NCI-H774 (cell line): Measurements from ENCODE around the gene GTPBP3.

ENCODE experiments used
- DNase-seq: peaks from one replicate; lab custom pipeline; 2025; lab: John Stamatoyannopoulos, UW

Gene GTPBP3

DNA sequence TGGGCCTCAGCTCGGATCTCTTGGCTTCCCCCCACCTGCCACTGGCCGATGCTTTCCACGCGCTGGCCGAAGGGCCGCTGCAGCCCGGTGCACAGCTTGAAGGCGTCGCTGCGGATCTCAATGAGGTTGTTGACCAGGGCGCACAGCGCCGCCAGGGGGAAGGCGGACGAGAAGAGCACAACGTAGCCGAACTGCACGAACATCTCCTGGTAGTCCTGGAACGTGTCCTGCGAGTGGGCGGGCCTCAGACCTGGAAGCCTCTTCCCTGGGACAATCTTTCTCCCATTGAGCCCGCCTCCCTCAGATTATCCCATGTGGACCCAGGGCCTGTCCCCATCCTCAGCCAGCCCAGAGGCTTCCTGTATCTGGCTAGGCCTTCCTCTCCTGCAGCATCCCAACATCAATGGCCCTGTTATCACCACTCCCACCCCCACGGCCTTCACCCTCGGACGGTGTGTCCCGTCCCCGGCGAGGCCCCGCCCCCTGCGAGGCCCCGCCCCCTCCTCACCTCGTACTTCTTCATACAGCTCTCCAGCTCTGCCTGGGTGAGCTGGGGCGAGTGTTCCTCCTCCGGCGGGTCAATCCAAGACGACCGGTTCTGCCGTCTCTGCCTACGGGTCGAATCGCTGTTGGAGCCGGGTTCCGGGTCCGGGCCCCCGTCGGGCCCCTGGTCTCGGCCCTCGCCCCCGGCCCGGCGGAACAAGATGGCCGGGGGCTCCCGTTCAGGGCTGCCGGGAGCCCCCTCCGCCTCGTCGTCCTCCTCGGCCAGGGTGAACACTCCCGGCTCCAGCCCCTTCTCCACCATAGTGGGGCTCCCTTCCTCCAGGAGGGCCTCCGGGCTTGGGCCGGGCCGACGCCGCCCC is 9.5 kb upstream of the GTPBP3 start:
- DNase-seq, result peak; percentile 50

DNA sequence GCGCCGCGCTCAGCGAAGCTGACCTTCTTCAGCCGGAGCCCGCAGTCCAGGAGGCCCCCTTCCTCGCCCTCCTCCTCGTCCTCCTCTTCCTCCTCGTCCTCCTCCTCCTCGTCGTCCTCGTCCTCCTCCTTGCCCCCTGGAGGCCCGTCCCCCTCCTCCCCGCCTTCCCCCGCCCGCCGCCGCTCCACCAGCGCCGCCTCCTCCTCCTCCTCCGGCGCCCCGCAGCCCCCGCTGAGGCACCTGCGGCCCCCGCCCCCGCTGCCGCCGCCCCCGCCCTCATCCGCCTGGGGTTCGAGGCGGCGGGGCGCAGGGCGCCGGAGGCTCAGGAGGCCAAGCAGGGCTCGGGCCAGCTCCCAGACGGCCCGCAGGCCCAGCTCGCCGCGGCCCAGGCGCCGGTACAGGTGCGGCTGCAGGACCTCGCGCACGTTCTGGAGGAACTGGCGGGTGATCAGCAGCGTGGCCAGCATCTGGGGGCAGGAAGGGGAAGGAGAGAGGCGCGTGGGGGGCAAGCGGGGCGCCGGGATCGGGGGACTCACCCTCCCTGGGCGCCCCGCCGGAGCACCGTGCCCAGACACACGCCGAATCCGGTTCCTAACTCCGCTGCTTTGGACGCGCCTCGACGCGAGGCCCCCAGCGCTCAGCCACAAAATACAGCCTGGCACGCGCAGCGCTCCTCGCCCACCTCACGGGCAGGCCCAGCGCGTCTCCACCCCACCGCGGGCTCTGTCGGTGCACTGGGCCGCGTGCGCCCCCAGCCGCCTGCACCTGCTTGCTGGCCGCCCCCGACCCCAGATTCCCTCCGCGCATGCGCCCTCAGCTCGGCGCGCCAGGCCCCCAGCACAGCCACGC is 8.6 kb upstream of the GTPBP3 start:
- no peak for DNase-seq

DNA sequence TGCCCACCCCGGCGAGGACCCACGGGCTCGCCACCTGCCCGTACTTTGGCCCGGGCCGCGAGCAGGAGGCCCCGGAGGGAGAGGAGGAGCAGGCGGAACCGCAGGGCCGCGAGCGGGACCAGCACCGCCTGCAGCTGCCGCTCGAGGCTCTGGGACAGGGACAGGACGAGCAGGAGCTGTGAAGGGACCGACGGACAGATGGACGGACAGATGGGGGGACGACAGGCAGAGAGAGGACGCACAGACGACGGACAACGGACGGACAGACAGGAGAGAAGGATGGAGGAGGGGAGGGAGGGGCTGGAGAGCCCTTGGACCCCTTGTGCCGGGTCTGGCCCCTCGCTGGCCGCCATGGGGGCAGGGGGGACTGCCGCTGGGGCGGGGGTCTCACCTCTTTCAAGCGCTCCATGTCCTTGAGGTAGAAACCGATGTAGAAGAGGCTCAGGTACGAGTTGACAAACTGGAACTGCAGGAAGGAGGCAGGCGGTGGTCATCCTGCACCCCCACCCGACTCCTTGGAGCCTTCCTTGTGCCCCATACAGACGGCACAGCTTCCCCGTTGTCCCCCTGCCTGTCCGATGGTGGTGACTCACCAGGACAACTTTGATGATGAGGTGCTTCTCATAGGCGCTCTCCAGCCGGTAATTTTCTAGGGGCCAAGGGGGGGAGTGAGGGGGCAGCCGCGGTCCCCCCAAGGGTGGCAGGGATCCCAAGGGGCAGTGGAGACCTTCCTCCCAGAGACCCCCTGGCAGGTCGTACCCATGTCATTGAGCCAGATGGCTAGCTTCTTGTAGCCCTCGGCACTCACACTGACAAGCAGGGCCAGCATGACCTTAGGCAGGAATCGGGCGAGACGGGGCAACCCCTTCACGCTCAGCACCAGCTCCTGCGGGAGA is 7.7 kb upstream of the GTPBP3 start:
- no peak for DNase-seq

DNA sequence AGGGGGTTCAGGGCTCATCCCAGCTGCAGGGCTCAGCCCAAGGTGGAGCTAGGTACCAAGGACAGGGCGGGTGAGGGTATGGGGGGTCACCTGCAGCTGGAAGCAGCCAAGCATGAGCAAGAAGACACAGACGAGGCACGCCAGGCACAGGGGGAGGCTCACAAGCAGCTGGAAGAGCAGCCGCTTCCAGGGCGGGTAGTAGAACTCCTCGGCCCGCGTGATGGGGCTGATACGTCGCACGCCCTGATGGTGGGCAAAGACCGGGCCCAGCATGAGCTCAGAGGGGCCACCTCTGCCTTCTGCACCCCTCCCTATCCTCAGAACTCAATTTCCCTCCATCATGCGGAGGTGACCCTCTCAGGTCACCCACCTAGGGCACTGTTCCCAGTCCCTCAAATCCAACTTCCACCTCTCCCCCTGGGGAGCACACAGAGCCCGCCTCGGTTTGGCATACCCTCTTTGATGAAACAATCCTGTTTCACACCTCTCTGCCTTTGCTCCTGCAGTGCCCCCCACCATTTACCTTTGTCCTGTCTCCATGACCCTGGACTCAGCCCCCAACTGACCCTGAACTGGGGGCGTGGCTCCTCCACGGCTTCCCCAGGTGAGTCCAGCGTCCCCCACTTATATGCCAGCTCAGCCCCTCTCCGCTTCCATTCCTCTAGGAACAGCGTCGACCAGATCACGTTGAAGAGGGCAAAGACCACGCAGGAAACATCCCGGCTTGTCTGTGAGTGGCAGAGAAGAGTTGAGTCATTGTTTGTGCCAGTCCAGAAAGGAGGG is 6.9 kb upstream of the GTPBP3 start:
- DNase-seq, result no peak

DNA sequence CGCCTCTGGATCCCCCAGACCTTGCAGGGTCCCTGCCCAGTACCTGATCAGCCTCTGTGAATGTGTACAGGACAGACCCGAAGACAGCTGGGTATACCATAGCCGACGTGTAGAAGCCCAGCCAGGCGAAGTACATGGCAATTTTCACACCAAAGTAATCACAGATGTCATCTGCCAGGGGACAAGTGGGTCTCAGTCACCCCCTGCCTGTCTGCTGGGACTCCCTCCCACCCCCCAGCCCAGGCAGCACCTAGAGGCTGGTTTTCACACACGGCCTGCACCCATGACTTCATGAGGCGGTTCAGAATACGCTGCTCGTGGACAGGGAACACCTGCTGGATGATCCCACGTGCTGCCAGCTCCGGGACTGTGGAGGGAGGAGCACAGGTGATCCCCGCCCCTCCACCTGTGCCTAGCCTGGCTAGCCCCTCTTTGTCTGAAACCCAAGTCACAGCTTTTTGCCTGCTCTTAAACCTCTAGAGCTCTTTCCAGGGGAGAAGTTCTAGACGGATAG is 6.3 kb upstream of the GTPBP3 start:
- peak; percentile 10 for DNase-seq

DNA sequence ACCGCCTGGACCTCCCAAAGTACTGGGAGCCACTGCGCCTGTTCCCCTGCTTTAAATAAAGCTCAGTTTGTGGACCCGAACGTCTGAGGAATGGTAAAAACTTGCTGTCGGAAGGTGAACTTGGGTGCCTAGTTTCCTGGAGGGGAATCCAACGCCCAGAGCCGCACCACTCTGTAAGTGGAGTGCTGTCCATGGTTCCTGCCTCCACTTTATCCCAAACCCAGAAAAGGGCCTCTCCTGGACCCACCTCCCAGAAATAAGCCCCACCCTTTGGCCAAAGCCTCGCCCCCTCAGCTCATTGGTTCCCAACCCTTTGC is 5.0 kb upstream of the GTPBP3 start:
- DNase-seq, result no peak

DNA sequence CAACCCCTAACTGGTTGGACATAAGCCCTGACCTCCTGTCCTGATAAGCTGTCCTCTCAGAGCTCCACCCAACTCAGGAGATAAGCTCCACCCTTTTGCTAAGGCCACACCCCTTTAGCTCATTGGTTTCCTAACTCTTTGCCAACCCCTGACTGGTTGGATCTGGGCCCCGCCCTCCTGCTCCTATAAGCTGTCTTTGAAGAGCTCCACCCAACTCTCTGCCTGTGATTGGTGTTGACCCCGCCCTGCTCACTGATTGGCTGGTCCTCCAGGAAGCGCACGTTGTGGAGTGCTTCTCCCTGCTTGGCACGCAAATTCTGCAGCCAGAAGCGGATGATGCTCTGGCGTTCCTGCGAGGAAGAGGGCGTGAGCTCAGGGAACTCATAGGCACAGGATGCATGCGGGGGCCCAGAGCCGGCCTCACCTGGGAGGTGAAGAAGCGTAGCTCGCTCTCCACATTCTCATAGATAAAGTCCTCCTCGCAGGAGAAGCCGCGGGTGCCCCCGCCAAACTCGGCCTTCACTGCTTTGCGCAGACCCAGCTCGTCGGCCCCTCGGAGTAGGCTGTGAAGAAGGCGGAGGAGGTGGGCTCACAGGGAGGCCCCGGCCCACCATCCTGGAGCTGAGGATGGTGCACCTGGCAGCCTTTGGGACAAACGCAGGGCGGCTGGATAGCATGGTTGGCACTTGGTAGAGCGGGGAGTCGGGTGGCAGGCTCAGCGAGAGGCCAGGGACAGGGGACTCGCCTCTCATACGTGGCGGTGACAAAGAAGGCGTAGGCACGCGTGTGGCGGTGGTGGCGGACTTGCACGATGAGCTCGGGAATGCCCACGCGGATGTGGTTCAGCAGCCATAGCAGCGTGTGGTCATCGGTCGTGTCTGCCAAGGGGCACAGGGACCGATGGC is 4.4 kb upstream of the GTPBP3 start:
- DNase-seq, result peak; percentile 16

DNA sequence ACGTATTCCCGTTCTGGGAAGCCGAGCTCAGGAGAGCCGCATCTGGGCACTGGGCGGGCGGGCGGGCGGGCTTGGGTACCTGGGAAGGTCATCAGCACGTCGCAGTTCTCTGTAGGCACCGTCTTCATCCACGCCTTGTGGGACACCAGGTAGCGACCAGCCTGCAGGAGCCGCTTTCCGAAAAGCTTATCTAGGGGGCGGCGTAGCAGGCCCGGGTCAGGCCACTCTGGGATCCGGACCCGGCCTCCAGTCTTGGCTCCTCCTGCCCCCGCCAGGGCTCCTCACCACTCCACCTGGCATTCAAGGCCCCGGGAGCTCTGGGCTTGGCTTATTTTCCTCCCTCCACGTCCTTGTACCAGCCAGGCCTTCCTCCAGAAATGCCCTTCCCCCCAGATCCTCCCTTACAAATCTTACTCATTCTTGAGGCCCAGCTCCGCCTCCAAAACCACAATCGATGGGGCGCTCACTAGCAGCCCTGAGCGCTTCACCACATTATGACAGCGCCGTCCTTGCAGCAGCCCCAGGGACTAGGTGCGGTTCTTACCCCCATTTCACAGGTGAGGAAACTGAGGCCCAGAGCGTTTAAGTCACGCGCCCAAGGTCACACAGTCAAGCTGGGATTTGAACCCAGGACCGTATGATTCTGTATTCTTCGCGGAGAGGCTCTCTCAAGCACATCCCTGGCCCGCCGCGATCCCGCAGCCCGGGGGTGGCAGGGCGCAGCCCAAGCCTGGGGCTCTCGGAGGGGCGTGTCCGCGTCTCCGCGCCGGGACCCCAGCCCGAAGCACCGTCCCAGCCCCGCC is 3.5 kb upstream of the GTPBP3 start:
- no peak for DNase-seq

DNA sequence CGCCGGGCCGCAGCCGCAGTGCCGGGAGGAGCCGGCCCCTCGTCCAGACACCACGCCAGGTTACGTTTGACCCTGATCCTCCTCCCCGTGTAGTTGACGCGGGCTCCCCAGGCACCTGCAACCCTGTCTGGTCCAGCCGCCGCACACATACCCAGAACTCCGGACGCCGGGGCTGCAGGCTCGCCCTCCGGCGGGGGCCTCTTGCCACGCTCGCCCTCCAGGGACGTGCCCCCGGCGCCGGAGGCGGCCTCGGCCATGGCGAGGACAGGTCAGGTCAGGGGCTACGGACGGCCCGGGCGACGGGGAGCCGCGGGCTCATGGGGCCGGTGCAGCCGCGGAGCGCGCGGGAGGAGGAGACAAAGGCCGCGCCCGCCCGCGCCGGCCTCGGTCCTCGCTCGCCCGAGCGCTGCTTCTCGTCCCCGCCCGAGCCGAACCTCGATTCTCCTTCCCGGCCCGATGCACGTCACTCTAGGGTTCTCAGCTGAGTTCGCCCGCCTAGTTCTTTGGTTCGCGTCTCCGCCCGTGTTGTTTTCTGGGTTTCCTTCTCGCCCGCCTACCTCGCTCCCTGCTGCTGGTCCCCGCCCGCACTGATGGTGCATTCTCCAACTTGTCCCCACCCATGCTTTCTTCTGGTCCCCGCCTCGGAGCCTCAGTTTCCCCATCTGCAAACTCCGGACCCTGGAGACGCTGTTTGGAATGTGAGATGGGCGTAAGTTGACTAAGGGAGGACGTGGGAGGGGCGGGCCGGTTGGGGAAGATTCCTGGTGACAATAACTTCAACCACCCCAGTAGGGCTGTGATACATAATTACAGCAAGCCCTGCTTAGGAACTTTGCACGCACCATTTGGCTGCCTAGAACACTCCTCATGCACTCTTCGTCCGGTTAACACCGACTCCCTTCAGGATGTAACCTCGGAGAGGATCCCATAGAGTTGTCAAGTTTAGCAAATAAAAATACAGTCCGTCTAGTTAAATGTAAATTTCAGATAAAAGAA is 2.6 kb upstream of the GTPBP3 start, which contains the start of gene ANO8:
ANO8 (minus strand) TSS at position 442 of the 996 bp plus-strand sequence; CDS start at position 257, 185 bp downstream.
- peak; percentile 97 for DNase-seq

DNA sequence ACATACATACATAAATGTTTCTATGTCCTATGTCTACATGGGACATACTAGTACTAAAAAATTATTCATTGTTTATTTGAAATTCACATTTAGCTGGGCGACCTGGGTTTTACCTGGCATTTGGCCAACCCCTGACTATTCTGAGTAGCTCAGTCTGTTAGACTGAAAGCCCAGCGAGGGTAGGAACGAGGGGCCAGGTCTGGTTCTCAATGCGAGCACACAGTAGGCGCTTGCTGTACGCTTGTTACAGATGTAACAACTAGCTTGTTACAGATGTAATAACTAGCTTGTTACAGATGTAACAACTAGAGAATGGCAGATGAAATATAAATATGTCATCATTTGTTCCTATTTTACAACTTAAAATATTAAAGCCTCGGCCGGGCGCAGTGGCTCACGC is 1.8 kb upstream of the GTPBP3 start:
- DNase-seq, result no peak

DNA sequence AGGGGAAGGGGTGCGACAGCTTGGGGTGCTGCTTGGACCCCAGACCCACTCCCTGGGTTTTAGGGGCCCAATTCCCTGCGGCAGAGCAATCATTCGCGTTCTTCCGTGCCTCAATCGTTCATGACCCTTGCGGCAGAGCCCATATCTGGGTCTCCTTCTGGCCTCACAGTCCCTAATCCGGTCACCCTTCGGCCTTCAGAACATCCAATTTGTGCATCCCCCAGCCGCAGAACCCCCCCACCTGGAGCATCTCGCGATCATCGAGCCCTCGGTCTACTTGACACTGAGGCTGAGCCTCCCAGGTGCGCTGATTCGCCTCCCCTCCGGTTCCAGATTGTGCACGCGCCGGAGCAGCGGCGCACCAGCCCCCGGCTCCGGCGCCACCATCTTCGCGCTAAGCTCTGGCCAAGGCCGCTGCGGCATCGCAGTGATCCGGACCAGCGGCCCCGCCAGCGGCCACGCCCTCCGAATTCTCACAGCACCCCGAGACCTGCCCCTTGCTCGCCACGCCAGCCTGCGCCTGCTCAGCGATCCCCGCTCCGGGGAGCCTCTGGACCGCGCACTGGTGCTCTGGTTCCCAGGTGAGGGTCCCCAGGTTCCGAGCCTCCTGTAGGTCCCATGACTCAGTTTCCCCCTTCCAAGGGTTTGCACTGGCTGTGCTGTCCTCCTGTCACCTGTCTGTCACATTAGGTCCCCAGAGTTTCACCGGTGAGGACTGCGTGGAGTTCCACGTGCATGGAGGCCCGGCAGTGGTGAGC is 501 bp downstream of the GTPBP3 start:
- no peak for DNase-seq

DNA sequence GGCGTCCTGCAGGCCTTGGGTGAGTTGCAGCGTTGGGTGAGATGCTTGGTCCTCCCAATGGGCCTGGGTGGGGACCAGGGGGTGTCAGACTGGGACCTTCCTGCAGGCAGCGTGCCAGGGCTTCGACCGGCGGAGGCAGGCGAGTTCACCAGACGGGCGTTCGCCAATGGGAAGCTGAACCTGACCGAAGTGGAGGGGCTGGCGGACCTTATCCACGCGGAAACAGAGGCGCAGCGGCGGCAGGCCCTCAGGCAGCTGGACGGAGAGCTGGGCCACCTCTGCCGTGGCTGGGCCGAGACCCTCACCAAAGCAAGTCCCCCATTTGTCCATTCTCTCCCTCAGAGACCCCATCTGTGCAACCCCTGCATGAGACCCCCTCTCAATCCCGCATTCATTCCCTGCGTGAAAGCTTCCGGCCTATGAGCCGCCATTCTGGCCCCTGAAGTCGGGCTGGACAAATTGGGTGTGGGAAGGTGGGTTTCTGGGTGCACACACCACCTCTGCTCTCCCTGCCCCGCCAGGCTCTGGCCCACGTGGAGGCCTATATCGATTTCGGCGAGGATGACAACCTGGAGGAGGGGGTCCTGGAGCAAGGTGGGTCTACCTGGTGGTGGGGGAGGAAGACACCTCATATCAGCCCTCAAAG is 1.2 kb downstream of the GTPBP3 start:
- no peak for DNase-seq

DNA sequence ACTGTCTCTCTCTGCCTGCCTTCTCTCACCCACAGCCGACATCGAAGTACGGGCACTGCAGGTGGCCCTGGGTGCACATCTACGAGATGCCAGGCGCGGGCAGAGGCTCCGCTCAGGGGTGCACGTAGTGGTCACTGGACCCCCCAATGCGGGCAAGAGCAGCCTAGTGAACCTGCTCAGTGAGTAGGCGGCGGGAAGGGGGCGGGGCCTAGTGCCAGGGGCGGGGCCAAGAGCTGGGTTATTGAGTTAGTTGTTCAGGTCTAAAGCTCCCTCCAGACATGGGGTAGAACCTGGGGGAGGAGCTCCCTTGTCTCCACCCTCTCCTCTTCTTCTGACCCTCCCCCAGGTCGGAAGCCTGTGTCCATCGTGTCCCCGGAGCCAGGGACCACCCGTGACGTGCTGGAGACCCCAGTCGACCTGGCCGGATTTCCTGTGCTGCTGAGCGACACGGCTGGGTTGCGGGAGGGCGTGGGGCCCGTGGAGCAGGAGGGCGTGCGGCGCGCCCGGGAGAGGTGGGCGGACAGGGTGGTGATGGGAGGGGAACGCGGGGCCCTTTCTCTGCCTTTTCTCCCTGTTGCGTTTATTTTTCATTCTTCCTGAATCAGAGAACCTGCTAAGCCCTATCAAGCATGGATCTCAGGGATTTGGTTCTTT is 1.9 kb downstream of the GTPBP3 start:
- DNase-seq, result no peak

DNA sequence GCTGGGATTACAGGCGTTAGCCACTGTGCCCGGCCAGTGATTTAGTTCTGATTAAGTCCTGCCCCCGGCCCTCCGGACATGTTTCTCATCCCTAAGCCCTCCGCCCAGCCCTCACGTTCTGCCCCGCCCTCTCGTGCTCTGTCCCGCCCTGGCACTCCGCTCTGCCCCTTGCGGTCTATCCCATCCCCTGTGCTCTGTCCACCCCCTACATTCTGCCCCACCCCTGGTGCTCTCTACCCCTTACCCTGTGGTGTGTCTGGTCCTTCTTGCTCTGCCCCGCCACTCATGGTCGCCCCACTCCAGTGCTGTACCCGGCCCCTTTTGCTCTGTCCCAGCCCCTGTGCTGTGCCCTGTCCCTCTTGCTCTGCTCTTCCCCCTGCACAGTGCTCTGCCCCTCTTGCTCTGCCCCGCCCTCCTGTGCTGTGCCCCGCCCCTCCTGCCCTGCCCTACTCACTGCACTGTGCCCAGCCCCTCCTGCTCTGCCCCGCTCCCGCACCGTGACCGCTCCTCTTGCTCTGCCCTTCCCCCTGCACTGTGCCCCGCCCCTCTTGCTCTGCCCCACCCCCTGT is 3.0 kb downstream of the GTPBP3 start:
- no peak for DNase-seq

DNA sequence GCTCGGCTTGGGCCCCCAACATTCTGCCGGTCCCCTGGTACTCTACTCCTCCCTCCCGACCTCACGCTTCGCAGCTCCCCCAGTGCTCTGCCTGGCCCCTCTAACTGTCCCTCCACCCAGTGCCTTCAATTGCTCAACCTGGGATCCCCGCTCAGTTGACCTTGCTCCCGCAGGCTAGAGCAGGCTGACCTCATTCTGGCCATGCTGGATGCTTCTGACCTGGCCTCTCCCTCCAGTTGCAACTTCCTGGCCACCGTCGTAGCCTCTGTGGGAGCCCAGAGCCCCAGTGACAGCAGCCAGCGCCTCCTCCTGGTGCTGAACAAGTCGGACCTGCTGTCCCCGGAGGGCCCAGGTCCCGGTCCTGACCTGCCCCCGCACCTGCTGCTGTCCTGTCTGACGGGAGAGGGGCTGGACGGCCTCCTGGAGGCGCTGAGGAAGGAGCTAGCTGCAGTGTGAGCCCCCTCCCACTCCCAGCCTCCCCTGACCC is 3.6 kb downstream of the GTPBP3 start:
- no peak for DNase-seq

DNA sequence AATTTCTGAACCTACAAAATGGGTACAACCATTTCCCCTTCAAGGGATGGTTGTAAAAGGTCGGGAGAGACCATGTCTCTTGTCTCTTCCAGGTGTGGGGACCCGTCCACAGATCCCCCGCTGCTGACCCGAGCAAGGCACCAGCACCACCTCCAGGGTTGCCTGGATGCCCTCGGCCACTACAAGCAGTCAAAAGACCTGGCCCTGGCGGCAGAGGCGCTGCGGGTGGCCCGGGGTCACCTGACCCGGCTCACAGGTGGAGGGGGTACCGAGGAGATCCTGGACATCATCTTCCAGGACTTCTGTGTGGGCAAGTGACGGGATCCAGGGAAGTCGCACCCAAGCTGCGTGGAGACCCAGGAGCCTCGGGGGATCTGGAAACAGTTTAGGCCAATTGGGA is 4.0 kb downstream of the GTPBP3 start:
- DNase-seq, result no peak
